Measurements from ENCODE around the gene CDK5RAP2.

- TF ChIP-seq CTCF (IDR thresholded peaks at IDR 0.05 in 8 of 11, conservative IDR thresholded peaks at IDR 0.05 in 3 of 11) (no peak), POLR2A (IDR thresholded peaks at IDR 0.05) (no peak), POLR2AphosphoS5 (IDR thresholded peaks at IDR 0.05) (no peak)
Observed at GRCh38 chr9:120399940-120400339, 180.0 kb downstream of the CDK5RAP2 start.

Data from spleen (tissue), 7 donors.